Hepatocyte (in vitro differentiated cells): ENCODE data around the gene SGMS1. TPM values are rescaled to one million over a fixed set of nuclear protein-coding genes. Genes with fewer than 3 reads are reported as not detected.

ENCODE experiments used
- DNase-seq: peaks from one replicate; pipeline ENCODE4 v3.0.0-alpha.2; 2016; ENCODE audit warnings: low spot score
- H2AFZ ChIP-seq: fragments of 200-600 bp; sonication (generic); 2 replicates; pipeline ENCODE4 v1.6.0; 2016; ENCODE audit warnings: antibody characterized with exemption, mild to moderate bottlenecking
- H3K27ac ChIP-seq: fragments of 200-600 bp; sonication (generic); 2 replicates; pipeline ENCODE4 v1.5.1; 2016; ENCODE audit warnings: mild to moderate bottlenecking
- H3K27me3 ChIP-seq: fragments of 200-600 bp; sonication (generic); 2 replicates; pipeline ENCODE4 v1.6.1; 2016
- H3K36me3 ChIP-seq: fragments of 200-600 bp; sonication (generic); replicated peaks from 2 replicates; pipeline ENCODE4 v1.5.1; 2016; ENCODE audit warnings: low read depth; ENCODE audit not compliant: insufficient read depth
- H3K4me1 ChIP-seq: fragments of 200-600 bp; sonication (generic); 2 replicates; pipeline ENCODE4 v1.5.1; 2016; ENCODE audit warnings: mild to moderate bottlenecking, moderate library complexity; ENCODE audit not compliant: insufficient read depth
- H3K4me2 ChIP-seq: fragments of 200-600 bp; sonication (generic); 2 replicates; pipeline ENCODE4 v1.6.0; 2016
- H3K4me3 ChIP-seq: fragments of 200-600 bp; sonication (generic); 2 replicates; pipeline ENCODE4 v1.5.1; 2016; ENCODE audit warnings: mild to moderate bottlenecking
- H3K79me2 ChIP-seq: fragments of 200-600 bp; sonication (generic); 2 replicates; pipeline ENCODE4 v1.6.0; 2017; ENCODE audit warnings: mild to moderate bottlenecking
- H3K9me2 ChIP-seq: fragments of 200-600 bp; sonication (generic); replicated peaks from 2 replicates; pipeline ENCODE4 v1.6.0; 2017; ENCODE audit warnings: mild to moderate bottlenecking; ENCODE audit not compliant: insufficient read depth
- H3K9me3 ChIP-seq: fragments of 200-600 bp; sonication (generic); 2 replicates; pipeline ENCODE4 v1.5.1; 2016; ENCODE audit warnings: low read depth, mild to moderate bottlenecking
- H4K20me1 ChIP-seq: fragments of 200-600 bp; sonication (generic); 2 replicates; pipeline ENCODE4 v1.6.0; 2016; ENCODE audit warnings: mild to moderate bottlenecking; ENCODE audit not compliant: insufficient read depth, poor library complexity, severe bottlenecking
- EZH2 ChIP-seq: fragments of 200-600 bp; sonication (generic); IDR thresholded peaks from 2 replicates; pipeline ENCODE4 v1.6.1; 2016; ENCODE audit warnings: antibody characterized with exemption, mild to moderate bottlenecking, borderline replicate concordance
- EZH2phosphoT487 ChIP-seq: fragments of 200-600 bp; sonication (generic); IDR thresholded peaks from one replicate; pipeline ENCODE4 v1.6.1; 2018; ENCODE audit warnings: antibody characterized with exemption, mild to moderate bottlenecking, low read depth, moderate library complexity; ENCODE audit not compliant: unreplicated experiment, severe bottlenecking
- WGBS: methylation state at CpG from one replicate; pipeline ENCODE4 v1.1.6; 2016; ENCODE audit warnings: low lambda C conversion rate; ENCODE audit errors: missing lambda C conversion rate; 5-methylcytosine and 5-hydroxymethylcytosine counted together
- polyA plus RNA-seq: library from polyadenylated mRNA; unstranded; fragments of >200 nt; fragmentation: Nextera tagmentation; extraction: Ambion mirVana; gene quantifications from 2 replicates; pipeline ENCODE4 v1.2.1, GENCODE V29; 2016
- total RNA-seq: library from RNA; depleted of rRNA; stranded (reverse); fragments of >200 nt; gene quantifications from 2 replicates; pipeline ENCODE4 v1.2.3, GENCODE V29; 2014
- TF ChIP-seq, protein P1 (sequence below): fragments of 200-600 bp; sonication (generic); IDR thresholded peaks from 2 replicates; pipeline ENCODE4 v1.5.1; 2016; ENCODE audit warnings: antibody characterized with exemption, mild to moderate bottlenecking; ENCODE audit not compliant: poor library complexity

The SGMS1 gene
- total and polyA plus RNA-seq, 2 experiments from 2014 or later: 28.1 to 87.8 TPM

DNA sequence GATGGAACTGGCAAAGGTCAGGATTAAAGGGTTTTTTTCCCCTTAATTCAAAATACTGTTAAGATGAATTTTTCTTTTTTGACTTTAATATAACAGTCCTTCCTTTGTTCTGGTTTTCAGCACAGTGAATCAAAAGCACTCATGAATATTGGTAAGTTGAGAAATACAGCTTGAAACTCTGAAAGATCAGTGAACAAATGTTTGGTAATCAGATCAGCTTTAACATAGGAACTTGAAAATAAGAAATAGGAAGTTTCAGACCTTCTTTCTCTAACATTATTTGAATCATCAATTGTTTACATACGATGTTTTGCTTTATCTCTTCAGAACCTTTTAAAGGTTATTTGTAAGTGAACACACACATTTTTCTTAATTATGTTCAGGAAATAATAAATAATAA is 90.5 kb downstream of the SGMS1 start:
- Histone ChIP-seq H3K9me2 (no peaks in the 10 kb centered on the region), H3K4me1 (no peaks in the 10 kb centered on the region), H3K79me2 (peaks cover 38% of the 10 kb centered on the region), H3K4me3 (no peak overlapping the region), H3K27ac (no peak overlapping the region), H3K36me3 (no peaks in the 10 kb centered on the region), H3K9me3 (no peaks in the 10 kb centered on the region), H2AFZ (no peak overlapping the region), H4K20me1 (no peaks in the 10 kb centered on the region), H3K4me2 (no peak overlapping the region), H3K27me3 (no peaks in the 10 kb centered on the region)
- no peak for DNase-seq
- 97% methylated on average over 1 of the region's 1 CpG for WGBS
- TF ChIP-seq EZH2phosphoT487 (no peak), EZH2 (no peak)
- TF ChIP-seq, protein P1, sequence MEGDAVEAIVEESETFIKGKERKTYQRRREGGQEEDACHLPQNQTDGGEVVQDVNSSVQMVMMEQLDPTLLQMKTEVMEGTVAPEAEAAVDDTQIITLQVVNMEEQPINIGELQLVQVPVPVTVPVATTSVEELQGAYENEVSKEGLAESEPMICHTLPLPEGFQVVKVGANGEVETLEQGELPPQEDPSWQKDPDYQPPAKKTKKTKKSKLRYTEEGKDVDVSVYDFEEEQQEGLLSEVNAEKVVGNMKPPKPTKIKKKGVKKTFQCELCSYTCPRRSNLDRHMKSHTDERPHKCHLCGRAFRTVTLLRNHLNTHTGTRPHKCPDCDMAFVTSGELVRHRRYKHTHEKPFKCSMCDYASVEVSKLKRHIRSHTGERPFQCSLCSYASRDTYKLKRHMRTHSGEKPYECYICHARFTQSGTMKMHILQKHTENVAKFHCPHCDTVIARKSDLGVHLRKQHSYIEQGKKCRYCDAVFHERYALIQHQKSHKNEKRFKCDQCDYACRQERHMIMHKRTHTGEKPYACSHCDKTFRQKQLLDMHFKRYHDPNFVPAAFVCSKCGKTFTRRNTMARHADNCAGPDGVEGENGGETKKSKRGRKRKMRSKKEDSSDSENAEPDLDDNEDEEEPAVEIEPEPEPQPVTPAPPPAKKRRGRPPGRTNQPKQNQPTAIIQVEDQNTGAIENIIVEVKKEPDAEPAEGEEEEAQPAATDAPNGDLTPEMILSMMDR: no peak

DNA sequence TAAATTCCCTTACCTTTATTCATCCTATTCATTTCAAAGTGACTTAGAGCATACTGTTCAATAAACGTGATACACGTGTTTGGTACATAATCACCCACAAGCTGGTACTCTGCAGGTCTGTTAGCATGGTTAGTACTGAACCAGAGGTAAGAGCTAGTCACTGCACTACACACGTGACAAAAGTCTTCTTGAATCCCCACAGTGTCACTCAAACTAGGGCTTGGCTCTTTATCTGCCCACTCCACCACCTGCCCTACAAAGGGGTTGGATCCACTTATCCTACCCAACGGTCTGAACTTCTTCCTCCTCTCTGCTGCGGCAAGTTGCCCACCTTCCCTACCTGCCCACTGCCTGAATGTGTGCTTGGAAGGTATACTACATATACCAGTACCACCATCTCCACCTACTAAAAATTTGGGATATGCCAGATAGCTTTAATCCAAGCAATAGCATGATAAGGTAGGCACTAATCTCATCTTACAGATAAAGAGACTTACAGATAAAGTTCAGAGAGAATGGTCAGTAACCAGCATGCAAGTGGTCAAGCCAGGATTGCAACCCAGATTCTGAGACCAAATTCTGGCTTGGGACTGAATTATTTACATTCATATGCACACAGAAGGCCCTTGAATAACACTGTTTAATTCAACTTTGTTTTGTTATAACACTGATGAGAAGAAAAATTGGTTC is 92.2 kb downstream of the SGMS1 start:
- TF ChIP-seq EZH2 (no peak), EZH2phosphoT487 (no peak)
- TF ChIP-seq, protein P1: no peak
- no peak for DNase-seq
- H3K79me2 ChIP-seq: peaks cover 32% of the 10 kb centered on the region
- no peak overlapping the region for H3K27ac ChIP-seq
- no peaks in the 10 kb centered on the region for H3K9me3 ChIP-seq
- no peak overlapping the region for H3K4me3 ChIP-seq
- no peak overlapping the region for H2AFZ ChIP-seq
- H3K27me3 ChIP-seq: no peaks in the 10 kb centered on the region
- H3K36me3 ChIP-seq: no peaks in the 10 kb centered on the region
- 91% methylated on average over 4 of the region's 5 CpGs for whole genome bisulfite sequencing
- no peaks in the 10 kb centered on the region for H3K4me1 ChIP-seq
- H3K9me2 ChIP-seq: no peaks in the 10 kb centered on the region
- no peak overlapping the region for H3K4me2 ChIP-seq
- no peaks in the 10 kb centered on the region for H4K20me1 ChIP-seq

DNA sequence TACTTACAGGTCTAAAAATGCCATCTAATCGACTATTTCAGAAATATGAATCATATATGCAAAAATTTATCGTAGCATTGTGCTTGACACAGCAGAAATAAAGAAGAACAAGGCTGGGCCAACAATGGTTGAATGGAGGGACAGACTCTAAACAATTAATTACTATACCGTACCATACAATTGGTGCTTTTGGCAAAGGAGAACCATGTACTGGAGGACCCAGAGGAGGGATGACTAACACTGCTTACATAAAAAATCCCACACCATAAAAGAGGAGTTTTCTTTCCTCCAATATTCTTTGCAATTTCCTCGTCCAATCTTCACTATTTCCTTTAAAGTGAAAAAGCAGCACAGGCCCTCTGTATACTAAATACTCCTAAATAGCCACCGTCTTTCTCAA is 94.1 kb downstream of the SGMS1 start:
- no peaks in the 10 kb centered on the region for H3K9me3 ChIP-seq
- H3K79me2 ChIP-seq: peaks cover 34% of the 10 kb centered on the region
- H3K27ac ChIP-seq: no peak overlapping the region
- no peak for DNase-seq
- no peak overlapping the region for H3K4me3 ChIP-seq
- H3K4me1 ChIP-seq: no peaks in the 10 kb centered on the region
- 93% methylated on average over 5 of the region's 5 CpGs for WGBS
- TF ChIP-seq EZH2: no peak
- TF ChIP-seq, protein P1: no peak
- no peak for TF ChIP-seq EZH2phosphoT487
- no peaks in the 10 kb centered on the region for H4K20me1 ChIP-seq
- H2AFZ ChIP-seq: no peak overlapping the region
- no peaks in the 10 kb centered on the region for H3K36me3 ChIP-seq
- no peaks in the 10 kb centered on the region for H3K9me2 ChIP-seq
- H3K4me2 ChIP-seq: no peak overlapping the region
- no peaks in the 10 kb centered on the region for H3K27me3 ChIP-seq
